ENCODE results near the gene MAGI2.

GRCh38 chr7:78406531-78406930, 1046.9 kb downstream of the MAGI2 start:
- TF ChIP-seq CTCF (IDR thresholded peaks at IDR 0.05) (no peak), POLR2A (IDR thresholded peaks at IDR 0.05) (no peak)

Data from body of pancreas (tissue), 4 donors.